Right lung (tissue), 5 donors: Measurements from ENCODE around the gene MAPK12. TPM values are rescaled to one million over a fixed set of nuclear protein-coding genes. Genes with fewer than 3 reads are reported as not detected.

ENCODE experiments used
- DNase-seq, 2 donors: peaks; one replicate each; pipeline ENCODE4 v3.0.0-alpha.2; 2013
- polyA plus RNA-seq, 5 donors: library from polyadenylated mRNA; unstranded; fragments of 120-200 nt; gene quantifications; one replicate each; pipeline versions ENCODE4 v1.2.1 to v1.2.3, GENCODE V29; 2013; ENCODE audit warnings: inconsistent platforms in 1 of 5, low replicate concordance in 1 of 5; ENCODE audit not compliant: insufficient read length in 5 of 5, insufficient read depth in 1 of 5

MAPK12 gene
- polyA plus RNA-seq, 5 donors, result 12.7 to 31.8 (median 25.8) TPM

DNA sequence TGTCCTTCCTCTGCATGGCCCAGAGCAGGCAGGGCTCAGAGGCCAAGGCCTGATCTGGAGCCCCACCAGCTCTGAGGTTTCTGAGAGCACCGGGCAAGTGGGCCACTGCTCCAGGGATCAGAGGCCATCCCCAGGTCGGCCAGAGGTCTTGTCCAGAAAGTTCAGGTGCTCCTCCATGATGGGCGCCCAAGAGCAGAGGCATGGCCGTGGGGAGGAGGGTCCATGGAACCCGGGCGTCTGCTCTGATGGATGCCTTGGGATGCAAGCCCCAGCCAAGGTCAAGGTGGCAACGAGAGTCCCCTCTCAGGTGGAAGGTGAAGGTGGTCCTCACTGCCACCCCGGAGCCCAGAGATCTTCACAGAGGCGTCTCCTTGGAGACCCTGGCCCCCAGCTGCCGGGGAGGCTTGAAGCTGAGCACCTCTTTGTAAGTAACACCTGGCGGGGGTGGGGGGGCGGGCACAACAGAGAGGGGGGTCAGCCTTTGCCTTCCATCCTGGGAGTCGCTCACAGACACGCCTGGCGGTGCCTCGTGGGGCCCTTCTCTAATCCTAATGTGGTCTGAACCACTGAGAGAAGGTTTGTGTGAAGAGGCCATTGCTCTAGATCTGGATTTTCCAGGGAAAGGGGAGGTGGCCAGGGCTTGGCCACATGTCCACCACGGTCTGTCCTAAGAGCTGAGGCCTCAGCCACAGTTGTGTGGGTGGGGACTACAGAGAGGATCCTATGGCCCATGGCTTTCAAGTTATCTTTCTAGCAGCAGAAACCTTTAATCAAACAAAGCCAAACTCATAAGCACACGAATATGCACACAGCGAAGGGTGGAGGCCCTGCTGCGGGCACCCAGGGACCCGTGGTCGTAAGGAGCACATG is 8.2 kb downstream of the MAPK12 start:
- DNase-seq, result no peak

DNA sequence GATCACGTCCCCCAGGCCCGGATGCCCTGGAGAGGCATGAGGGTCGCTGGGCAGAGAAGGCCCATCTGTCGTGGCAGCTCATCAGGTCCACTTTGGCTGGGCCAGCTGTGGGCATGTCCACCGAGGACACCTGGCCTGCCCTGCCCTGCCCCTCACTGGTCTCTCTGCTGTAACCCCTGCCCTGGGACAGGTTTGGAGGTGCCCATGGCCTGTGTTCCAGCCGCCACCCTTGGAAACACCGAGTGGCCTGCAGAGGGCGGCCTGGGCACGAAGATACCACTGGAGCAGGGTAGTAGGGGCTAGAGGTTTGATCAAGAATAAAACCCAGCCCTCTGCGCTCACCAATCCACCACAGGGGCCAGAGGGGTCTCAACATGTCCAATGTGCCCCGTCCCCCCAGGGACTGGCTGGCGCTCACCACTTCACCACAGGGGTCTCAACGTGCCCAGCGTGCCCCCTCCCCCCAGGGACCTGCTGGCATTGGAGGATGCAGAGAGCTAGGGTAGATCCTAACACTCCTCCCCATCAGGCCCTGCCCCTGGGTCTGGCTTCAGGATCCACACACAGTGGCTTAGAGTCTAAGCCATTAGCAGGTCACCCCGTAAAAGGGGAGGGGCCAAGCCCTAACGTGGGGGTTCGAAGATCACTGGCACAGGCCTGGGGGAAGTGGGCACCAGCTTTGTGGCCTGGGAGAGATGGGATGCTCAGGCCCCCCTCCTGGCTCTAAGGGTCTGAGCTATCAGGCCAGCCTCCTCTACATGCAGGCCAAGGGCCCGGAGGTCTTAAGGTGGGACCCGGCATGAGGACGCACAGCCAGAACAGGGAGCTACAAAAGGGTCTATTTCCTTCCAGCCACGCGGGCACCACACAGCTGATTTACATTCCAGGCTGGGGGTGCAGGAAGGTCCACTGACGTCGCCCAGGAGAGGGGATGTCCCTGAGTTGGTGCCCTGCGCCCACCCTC is 9.1 kb downstream of the MAPK12 start:
- DNase-seq, result no peak

DNA sequence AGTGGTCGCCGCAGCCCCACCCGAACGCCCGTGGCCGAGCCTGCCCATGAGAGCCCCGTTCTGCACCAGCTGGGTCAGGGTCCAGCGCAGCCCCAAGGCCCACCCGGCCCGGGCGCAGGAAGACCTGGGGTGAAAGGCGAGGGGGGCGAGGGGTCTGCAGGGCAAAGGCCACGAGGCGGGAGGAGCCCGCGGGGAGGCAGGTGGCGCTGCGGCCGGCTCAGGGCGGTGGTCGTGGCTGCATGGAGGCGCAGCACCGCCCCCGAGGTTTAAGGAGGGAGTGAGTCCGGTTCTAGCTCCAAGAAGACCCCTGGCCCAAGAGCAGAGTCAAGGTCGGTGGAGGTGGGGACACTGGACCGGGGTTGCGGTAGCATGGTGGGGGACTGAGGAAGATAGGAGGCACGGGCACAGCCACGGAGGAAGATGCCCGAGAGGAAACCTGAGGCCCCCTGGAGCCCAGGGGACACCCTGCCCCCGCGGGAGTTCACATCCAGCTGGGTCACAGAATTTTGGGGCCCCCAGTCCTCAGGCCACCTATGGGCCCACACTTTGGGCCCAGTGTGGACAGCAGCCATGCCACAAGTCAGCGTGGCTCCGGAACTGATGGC is 9.9 kb downstream of the MAPK12 start:
- no peak for DNase-seq

DNA sequence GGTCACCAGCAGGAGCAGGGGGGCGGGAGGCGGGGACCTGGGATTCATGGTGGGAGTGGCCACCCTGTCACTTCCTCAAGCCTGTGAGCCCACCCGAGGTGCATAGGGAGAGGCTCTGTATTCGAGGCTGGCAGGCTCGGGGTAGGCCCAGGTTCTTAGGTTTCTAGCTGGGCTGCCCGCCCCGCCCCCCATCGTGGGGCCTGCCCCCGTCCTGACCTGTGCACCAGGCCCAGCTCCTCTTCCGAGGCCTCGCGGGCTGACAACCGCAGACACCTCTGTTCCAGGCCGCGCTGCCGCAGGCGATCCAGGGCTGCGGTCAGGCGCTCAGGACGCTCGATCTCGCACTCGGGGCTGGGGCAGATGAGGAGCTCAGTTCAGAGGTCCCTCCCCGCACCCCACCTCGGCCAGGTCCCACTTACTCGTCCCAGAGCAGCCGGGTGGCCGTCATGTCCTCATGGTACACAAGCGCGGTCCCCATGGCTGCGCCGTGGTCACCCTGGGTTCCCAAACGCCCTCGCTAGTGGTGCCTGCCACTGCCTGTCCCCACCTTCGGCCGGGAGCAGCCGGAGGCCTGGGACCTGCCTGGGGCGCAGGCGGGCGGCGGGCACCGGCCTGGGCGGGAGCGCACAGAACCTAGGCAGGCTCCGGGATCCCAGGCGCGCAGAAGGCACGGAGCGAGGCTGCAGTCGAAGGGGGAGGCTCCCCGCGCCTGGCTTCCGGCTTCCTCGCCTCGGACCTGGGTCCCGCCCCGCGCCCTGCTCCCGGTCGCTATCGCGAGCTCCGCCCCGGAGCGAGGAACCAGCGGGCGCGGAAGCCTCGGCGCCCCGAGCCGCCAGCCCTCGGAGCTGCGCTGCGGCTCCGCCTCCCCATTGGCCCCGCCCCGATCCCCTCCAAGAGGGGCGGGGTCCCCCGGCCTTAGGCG is 10.7 kb downstream of the MAPK12 start, which contains the start of gene HDAC10:
TSS of gene HDAC10 (minus strand) at position 711 of the 922 bp plus-strand sequence. CDS start at position 478, 233 bp downstream.
- peak; percentile 77 to 80 for DNase-seq

DNA sequence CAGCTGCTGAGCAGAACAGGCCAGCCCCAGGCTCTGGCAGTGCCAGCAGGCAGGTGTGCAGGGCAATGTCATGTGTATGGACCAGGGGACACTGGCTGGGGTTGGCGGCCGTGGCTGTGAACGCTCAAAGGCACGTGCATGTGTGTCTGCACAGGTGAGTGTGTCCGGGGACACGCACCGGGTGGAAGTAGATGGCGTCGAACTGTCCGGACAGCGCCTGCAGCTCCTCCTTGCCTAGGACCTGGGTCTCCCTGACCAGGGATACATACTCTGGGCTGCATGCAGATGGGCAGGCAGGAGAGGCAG is 11.3 kb downstream of the MAPK12 start:
- no peak for DNase-seq

DNA sequence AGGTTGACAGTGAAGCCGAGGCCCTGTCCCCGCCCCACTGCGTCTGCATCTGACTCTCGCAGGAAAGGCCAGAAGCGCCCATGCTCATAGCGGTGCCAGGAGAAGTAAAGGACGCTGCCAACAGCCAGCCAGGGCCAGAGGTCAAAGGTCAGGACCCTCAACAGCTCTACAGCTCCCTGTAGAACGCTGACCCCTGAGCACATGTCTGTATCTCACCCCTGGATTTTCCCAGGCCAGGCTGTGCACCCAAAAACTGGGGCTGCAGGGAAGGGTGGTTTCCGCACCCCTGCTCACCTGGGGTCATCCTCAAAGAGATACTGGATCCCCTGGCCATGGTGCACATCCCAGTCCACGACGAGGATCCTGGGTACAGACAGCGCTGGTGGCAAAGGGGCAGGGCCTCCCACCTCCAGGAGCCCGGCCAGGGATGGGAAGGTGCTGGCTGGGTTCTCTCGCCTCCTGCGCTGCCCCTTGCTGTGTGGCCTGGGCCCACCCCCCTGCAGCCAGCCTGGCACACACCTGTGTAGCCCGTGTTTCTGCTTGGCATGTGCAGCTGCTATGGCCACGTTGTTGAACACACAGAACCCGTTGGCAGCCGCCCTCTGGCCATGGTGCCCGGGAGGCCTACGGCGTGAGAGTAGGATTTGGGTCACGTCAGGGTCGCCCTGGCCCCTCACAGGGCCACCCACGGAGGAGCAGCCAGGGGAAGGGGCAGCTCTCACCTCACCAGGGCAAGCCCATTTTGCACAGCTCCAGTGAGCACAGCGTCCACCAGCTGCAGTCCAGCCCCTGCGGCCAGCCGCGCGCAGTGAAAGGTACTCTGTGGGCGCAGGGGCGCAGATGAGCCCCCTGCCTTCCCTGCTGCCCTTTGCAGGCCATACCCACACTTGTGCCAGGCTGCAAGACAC is 11.9 kb downstream of the MAPK12 start:
- DNase-seq, result no peak

DNA sequence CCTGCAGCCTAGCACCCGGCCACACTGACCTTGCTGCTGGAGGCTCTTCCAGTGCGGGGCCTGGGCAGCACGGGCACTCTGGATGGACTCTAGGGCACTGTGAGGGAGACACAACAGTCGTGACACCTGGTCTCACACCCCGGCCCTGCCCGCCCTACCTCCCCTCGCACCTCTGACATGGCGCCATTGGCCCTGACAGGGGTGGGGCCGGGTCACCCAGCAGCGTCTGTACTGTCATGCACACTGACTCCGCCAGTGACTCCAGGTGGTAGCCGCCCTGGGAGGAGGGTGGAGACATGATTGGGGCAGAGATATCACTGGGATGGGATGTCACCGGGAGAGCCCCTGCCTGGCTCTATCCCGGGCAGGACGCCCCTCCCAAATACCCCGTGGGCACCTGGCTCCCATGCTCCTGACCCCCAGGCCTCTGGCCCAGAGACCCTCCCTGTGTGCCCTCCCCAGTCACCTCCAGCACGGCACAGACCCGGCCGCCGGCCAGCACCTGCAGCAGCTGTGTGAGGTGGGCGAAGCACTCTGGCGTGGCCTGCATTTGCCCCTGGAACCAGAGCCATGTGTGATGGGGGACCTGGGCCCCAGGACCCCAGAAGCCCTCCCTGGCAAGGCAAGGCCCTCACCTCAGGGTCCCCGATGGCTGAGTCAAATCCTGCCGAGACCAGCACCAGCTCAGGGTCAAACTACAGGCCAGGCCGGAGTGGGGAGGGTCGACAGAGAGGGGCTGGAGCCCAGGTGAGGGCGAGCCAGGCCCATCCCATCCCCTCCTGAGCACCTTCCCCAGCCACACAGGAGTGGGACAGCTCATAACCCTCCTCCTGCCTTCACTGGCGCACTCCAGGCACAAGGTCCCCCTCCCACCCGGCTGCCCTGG is 13.0 kb downstream of the MAPK12 start:
- DNase-seq, result no peak

DNA sequence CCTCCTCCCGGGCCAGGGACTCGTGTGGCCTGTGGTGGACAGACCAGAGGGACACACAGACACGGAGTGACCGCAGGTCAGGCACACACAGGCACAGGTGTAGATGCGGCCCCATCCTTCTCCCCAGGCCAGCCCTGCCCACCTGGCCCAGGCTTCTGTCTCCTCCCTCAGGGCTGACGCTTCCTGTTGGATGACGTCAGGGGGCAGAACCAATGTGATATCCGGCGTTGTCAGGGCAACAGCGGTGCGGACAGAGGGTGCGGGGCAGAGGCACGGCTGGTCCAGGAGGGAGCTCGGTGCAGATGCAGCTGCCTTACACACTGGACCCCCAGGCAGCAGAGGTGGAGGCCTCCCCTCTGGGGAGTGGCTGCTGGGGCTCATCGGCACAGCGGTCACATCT is 13.7 kb downstream of the MAPK12 start:
- no peak for DNase-seq

DNA sequence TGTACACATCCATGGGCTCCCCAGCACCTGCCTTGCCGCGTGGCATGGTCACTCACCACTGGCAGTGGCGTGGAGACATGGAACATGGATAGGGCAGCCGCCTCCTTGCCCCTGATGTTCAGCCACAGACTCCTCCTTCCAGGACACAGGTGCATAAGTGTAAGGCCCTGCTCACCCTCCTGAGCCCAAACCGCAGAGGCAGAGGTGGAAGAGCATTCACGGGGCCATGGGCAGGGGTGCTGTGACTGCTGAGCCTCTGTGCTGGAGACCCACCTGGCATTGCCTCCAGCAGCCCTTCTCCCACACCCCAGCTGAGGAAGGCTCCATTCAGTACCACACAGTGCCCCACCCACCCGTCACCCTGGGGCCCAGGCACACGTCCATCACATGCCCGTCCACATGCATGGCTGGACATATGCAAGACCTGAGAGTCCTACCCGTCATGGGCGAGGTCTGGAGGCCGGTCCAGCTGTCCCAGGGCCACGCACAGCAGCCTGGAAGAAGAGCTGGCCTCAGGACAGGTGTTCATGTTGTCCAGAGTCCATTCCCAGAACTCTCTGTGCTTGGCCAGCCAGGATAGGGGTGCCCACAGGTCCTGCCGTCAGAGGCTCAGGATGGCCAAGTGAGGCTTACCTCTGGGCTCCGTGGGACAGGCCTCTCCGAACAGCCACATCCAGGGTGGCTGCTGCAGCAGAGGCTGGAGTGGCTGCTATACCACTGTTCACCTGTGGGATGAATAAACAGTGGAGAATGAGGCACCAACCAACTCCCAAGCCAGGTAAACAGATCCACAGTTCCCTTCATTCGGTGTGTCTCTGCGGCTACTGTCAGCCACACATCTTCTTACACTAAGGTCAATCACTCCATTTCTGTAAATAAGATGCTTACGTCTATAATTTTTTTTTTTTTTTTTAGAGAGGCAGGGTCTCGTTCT is 15.0 kb downstream of the MAPK12 start:
- DNase-seq, result no peak

DNA sequence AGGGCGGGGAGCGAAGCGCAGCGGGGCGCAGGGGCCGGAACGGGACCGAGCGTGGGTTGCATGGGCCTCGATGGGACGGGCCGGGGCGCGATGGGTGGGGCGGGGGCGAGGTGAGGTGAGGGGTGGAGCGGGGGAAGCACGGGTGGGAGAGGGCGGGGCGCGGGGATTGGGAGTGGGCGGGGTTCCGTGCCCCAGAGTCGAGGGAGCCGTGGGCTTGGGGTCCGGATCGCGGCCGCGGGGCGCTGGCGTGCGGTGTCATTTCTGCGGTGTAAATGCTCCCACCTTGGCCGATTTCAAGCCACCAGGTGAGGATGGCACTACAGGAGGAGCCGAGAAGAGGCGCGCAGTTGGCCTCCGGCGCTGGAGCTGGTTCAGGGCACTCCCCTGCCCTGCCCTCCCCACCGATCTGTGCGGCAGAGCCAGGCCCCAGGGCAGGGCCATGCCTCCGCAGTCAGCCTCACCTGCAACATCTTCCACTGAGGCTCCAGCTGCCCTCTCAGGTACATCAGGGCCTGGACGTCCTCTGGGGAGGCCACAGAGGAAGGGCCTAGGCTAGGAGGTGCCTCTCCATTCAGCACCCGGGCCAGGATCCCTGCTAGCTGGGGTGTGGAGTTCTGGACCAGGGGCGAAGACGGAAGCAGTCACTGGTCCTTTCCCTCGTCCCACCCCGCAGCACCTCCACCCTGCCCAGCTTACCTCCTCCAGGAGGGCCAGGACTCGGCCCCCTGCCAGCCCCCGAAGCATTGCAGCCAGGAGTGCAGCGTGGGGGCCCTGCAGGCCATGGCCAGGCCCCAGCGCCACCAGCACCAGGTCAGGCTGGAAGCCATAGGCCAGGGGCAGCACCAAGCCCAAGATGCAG is 16.0 kb downstream of the MAPK12 start:
- no peak for DNase-seq

DNA sequence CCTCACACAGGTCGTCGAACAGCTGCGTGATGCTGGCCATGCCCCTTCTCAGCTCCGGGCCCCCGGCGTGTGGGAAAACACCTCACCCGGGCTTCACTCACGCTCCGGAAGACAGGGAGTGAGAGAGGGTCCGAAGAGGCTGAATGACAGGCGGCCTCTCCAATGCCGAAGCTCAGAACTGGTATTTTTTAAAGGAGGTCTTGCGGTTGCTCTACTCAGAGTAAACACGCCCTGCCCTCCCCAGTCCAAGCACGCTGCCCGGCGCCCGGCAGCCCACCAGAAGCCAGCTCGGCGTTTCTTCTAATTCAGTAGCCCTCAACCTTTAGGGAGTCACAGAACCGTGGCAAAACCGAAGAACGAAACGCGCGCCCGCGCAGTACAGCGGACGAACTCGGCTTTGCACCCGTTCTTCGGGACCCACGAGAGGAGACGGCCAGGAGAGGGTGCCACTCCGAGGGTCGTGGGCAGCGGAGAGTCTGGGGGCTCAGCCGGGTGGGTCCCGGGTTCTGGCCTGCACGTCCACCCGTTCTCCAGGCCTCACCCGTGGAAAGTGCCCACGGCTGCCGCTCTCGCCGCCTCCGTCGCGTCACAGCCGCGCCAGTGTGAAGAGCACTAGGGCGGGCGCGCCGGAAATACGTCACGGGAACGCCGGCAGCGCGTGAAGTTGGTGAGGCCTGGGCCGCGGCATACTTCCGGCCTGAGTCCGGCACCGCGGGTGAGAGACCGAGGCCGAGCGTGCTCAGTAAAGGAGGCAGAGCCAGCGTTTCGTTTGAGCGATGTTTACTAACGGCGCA is 16.9 kb downstream of the MAPK12 start, which contains the start of gene TUBGCP6:
TSS of gene TUBGCP6 (minus strand) at position 604 of the 794 bp plus-strand sequence. CDS start at position 40, 564 bp downstream.
- DNase-seq, result peak; percentile 91 to 93

DNA sequence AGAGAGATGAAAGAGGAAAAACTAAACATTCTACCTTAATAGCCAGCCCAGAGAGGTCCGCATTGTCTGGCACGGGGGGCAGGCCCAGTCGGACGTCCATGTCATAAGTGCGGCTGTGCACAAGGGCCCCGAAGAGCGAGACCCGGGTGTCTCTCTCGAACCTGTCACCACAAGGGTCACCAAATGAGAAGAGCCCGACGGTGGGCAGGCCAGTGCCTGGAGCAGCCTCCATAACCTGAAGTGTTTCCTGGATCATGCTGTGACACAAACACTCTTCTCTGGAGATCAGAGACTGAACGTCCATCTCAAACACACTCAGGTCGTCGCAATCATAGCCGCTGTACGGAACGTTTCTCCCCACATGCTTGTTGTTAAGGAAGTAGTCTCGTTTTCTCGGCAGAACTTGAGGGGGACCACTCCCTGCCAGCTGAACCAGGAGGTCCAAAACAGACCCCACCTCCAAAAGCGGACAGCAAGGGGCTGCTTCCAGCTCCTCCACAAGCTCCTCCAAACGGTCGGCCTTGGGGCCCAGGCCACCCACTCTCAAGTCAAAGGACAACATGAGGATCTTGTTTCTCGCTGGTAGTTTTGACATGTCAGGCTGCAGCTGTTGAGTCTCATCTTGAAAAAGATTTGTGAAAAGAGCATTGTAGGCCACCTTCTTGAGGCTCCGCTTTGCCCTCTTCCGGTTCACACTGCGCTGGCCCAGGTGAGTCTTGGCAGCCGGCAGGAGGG is 17.6 kb downstream of the MAPK12 start:
- DNase-seq, result no peak

DNA sequence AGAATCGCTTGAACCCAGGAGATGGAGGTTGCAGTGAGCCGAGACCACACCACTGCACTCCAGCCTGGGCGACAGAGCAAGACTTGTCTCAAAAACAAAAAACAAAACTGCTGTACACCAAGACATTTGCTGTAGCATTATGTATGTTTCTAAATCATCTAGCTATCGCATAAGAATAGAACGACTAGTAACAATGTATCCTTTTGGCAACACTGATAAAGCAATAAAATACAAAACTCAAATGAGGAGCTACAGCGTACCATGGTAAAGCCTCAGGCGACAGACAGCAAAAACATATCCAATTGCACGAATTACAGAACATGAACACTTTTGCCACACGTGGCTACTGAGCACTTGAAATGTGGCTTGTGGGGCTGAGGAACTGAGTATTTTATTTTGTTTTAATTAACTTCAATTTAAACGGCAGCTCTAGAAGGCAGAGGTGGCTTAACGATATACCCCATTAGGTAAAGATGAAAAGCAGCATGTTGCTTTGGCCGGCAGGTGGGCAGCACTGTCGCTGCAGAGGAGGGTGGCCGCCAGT is 19.0 kb downstream of the MAPK12 start:
- no peak for DNase-seq

DNA sequence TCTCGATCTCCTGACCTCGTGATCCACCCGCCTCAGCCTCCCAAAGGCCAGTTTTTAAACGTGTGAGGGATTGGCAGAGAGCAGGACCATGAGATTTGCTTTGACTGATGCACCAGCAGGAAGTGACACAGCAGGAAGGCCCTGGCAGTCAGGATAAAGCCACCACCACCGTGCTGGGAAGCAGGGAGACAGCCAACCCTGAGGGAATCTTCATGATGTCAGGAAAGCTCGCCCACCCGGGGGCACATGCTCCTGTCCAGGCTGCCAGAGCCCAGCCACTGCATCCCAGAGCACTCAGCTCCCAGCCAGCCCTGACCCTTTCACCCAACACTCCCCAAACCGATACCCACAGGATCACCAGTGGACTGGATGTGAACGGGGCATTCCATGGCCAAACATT is 22.7 kb downstream of the MAPK12 start:
- DNase-seq, result no peak
